ENCODE measurements around the gene CBLIF. TPM values are rescaled to one million over a fixed set of nuclear protein-coding genes. Genes with fewer than 3 reads are reported as not detected.

The CBLIF gene
- total RNA-seq (2022; extraction: Qiagen RNA extraction): not detected in 5 replicates

DNA sequence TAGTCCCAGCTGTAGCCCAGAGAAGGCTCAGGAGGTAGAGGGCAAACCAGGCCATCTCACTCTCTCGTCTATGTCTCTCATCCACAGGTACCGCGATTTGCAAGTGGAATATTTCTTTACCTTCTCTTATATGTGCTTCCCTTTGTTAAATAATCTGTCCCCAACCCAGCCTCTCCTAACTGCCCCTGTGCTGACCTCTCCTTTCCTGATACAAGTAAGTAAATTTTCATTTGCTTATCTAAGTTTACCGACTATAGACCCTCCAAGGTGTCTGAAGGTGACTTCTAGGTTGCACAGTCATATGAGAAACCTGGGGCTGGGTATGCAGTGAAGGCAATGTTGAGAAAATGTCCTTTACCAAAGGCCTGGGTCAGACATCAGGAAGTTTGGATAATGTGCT is at the start of gene CBLIF:
Gene CBLIF, minus strand, starts transcription at position 101 of the 400 bp plus-strand sequence. Its CDS starts 46 bp downstream, at position 55.

DNA sequence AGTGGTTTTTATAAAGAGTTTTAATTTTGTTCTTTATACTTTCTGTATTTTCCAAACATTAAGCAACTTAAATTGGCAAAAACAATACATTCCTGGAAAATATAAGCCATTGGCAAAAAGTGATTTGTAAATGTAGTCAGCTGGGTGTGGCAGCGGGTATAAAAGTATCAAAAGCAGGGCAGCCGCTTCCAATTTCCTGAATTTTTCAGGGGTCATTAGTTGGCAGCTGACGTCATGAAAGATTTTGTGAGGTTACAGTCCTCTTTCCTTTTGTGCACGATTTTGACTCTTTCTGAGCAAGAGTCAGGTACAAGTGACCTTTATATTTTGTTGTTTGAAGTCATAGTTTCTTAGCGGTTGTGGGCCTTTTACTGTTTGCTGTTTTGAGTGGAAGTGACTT is 33.3 kb upstream of the CBLIF start, which contains the start of gene OOSP3:
Gene OOSP3, plus strand, starts transcription at position 208 of the 400 bp plus-strand sequence. Its CDS starts 27 bp downstream, at position 235.

GRCh38 chr11:59866397-59866796 is 21.1 kb upstream of the CBLIF start, which contains the start of gene TCN1:
Gene TCN1, minus strand, starts transcription at chr11:59866487. Its CDS starts 17 bp downstream, at chr11:59866470.

DNA sequence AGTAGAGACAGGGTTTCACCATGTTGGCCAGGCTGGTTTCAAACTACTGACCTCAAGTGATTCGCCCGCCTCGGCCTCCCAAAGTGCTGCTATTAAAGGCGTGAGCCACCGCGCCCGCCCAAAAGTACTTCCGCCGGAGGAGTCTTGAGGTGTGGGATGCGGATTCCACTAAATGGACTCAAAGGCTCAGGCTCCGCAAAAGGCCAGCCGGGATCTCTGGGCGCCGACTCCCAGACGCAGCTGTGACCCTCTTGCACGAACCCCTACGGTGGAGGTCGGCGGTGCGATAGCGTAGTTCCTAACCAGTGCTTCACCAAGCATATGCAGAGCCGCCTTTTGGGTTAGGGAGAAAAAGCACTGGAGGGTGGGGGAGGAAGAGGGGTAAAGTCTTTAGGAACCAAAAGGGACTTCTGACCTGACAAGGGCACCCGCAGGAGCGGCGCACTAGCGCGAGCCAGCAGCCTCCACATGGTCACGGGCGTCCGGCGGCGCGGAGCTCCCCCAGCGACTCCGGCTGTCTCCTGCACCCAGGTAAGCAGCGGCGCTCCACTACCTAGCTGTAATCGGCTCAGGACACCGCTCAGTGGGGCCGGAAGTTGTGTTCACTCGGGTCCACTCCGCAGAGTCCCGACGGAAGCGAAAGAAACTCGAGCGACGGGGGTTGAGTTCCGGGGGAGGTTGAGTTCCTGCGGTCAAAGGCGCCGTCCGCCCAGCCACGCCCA is 34.9 kb downstream of the CBLIF start, which contains the start of gene MRPL16:
Gene MRPL16, minus strand, starts transcription at position 590 of the 722 bp plus-strand sequence. Its CDS starts 120 bp downstream, at position 470.

Other genes starting within 250 kb of the CBLIF start
- 26.9 to 36.3 TPM (median 29.8 TPM) in 5 replicates for gene OSBP, start 229.7 kb downstream of the CBLIF start, total RNA-seq (2022; extraction: Qiagen RNA extraction)
- 40.9 to 51.0 TPM (median 46.9 TPM) in 5 replicates for gene PATL1, start 176.5 kb downstream of the CBLIF start, total RNA-seq (2022; extraction: Qiagen RNA extraction)
- not detected in 5 replicates for gene OR10V1, start 131.7 kb downstream of the CBLIF start, total RNA-seq (2022; extraction: Qiagen RNA extraction)
- 20.2 to 26.3 TPM (median 23.3 TPM) in 5 replicates for gene STX3, start 90.1 kb downstream of the CBLIF start, total RNA-seq (2022; extraction: Qiagen RNA extraction)
- gene MRPL16, start 34.7 kb downstream of the CBLIF start, total RNA-seq (2022; extraction: Qiagen RNA extraction): 63.5 to 70.4 TPM (median 65.0 TPM) in 5 replicates
- 0.15 to 0.55 TPM (median 0.28 TPM) in 5 replicates for gene TCN1, start 21.0 kb upstream of the CBLIF start, total RNA-seq (2022; extraction: Qiagen RNA extraction)
- gene OOSP3, start 33.3 kb upstream of the CBLIF start, total RNA-seq (2022; extraction: Qiagen RNA extraction): not detected in 5 replicates
- gene OOSP1, start 92.9 kb upstream of the CBLIF start, total RNA-seq (2022; extraction: Qiagen RNA extraction): not detected in 5 replicates
- gene OOSP4A, start 118.5 kb upstream of the CBLIF start, total RNA-seq (2022; extraction: Qiagen RNA extraction): not detected in 5 replicates
- gene OOSP4B, start 171.7 kb upstream of the CBLIF start, total RNA-seq (2022; extraction: Qiagen RNA extraction): not detected in 5 replicates
- not detected in 5 replicates for gene OOSP2, start 194.9 kb upstream of the CBLIF start, total RNA-seq (2022; extraction: Qiagen RNA extraction)
- gene MS4A3, start 211.2 kb upstream of the CBLIF start, total RNA-seq (2022; extraction: Qiagen RNA extraction): not detected in 5 replicates
- gene MS4A2, start 243.2 kb upstream of the CBLIF start, total RNA-seq (2022; extraction: Qiagen RNA extraction): not detected in 5 replicates